ENCODE measurements around the gene TGM2. TPM values are rescaled to one million over a fixed set of nuclear protein-coding genes. Genes with fewer than 3 reads are reported as not detected.

TGM2 gene
- total RNA-seq, 4 donors from 2014 or later, result 14.2 to 52.0 (median 21.7) TPM

- TF ChIP-seq CTCF (IDR thresholded peaks at IDR 0.05) (no peak), POLR2A (IDR thresholded peaks at IDR 0.05) (no peak), POLR2AphosphoS5 (IDR thresholded peaks at IDR 0.05) (no peak), EP300 (IDR thresholded peaks at IDR 0.05; ENCODE audit: low read depth) (no peak)
- DNase-seq, result no peak
- intact Hi-C loops (cut with DNase I; ENCODE audit: low total_unique reads) (loop anchor here (5.0 kb wide), 1 partner anchor 112 kb away; no protein-coding TSS in a partner anchor), in situ Hi-C loops (cut with MboI; ENCODE audit: low pct_ligation_motif_present in 1 of 4, low pct_unique_long_range_greater_than_20kb in 1 of 4, low sequenced_read_pairs in 3 of 4) (loop anchor here in 3 of 4 donors (10.0 to 25.0 kb wide), 3 partner anchors 94 to 107 kb away; no protein-coding TSS in a partner anchor)
- no peak overlapping the region for H3K4me3 ChIP-seq
- WGBS, 2 donors (ENCODE audit: low coverage in 1 of 2), result 20 to 62% methylated on average over 1 to 8 of the region's 8 CpGs
- H3K36me3 ChIP-seq, result no peaks in the 10 kb centered on the region
- peak overlapping the region; percentile 17 to 47 (median 43) for H3K27ac ChIP-seq
- H3K27me3 ChIP-seq, result no peaks in the 10 kb centered on the region
- no peaks in the 10 kb centered on the region for H3K9me3 ChIP-seq
- peaks cover 5 to 29% (median 10%) of the 10 kb centered on the region in 4 donors for H3K4me1 ChIP-seq
Measured at GRCh38 chr20:38168791-38169589, 3.9 kb upstream of the TGM2 start.

GRCh38 chr20:38167851-38168760 is 3.0 kb upstream of the TGM2 start:
- in situ Hi-C loops (cut with MboI; ENCODE audit: low pct_ligation_motif_present in 1 of 4, low pct_unique_long_range_greater_than_20kb in 1 of 4, low sequenced_read_pairs in 3 of 4), result loop anchor here in 3 of 4 donors (10.0 to 25.0 kb wide), 3 partner anchors 93 to 106 kb away; no protein-coding TSS in a partner anchor
- DNase-seq, result peak; percentile 55
- Histone ChIP-seq H3K27me3 (no peaks in the 10 kb centered on the region), H3K4me1 (peaks cover 5 to 29% (median 10%) of the 10 kb centered on the region in 4 donors), H3K36me3 (no peaks in the 10 kb centered on the region), H3K4me3 (no peak overlapping the region), H3K27ac (peak overlapping the region; percentile 17 to 47 (median 43)), H3K9me3 (no peaks in the 10 kb centered on the region)
- intact Hi-C loops (cut with DNase I; ENCODE audit: low total_unique reads), result loop anchor here (5.0 kb wide), 1 partner anchor 111 kb away; no protein-coding TSS in a partner anchor
- TF ChIP-seq POLR2AphosphoS5 (IDR thresholded peaks at IDR 0.05) (peak in 2 of 3 donors; percentile 20 to 26), CTCF (IDR thresholded peaks at IDR 0.05) (no peak)
- 60 to 67% methylated on average over 1 to 7 of the region's 7 CpGs for WGBS, 2 donors (ENCODE audit: low coverage in 1 of 2)

DNA sequence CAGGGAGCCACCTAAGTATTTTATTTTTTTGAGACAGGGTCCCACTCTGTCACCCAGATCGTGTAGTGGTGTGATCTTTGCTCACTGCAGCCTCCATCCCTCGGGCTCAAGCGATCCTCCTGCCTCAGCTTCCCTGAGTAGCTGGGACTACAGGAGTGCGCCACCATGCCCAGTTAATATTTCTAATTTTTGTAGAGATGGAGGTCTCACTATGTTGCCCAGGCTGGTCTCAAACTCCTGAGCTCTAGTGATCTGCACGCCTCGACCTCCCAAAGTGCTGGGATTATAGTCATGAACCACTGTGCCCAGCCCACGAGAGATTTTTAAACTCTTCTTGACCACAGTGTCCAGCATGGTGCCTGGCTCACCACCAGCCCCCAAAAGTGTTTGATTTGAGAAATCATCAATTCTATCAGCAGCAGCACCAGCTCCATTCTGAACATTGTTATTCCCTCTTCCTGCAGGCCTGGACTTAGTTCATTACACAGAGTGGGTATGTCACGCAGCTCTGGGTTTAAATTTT is 2.3 kb upstream of the TGM2 start:
- in situ Hi-C loops (cut with MboI; ENCODE audit: low pct_ligation_motif_present in 1 of 4, low pct_unique_long_range_greater_than_20kb in 1 of 4, low sequenced_read_pairs in 3 of 4) (loop anchor here in 3 of 4 donors (10.0 to 25.0 kb wide), 3 partner anchors 93 to 105 kb away; no protein-coding TSS in a partner anchor), intact Hi-C loops (cut with DNase I; ENCODE audit: low total_unique reads) (loop anchor here (5.0 kb wide), 1 partner anchor 110 kb away; no protein-coding TSS in a partner anchor)
- no peak for DNase-seq

More for the DNA sequence above, 2.3 kb upstream of the TGM2 start:
- Histone ChIP-seq H3K4me1 (peaks cover 5 to 29% (median 10%) of the 10 kb centered on the region in 4 donors), H3K36me3 (no peaks in the 10 kb centered on the region), H3K27me3 (no peaks in the 10 kb centered on the region), H3K27ac (peak overlapping the region in 3 of 4 donors; percentile 17 to 42 (median 19)), H3K9me3 (no peaks in the 10 kb centered on the region), H3K4me3 (no peak overlapping the region)
- 83 to 88% methylated on average over 1 to 8 of the region's 8 CpGs for WGBS, 2 donors (ENCODE audit: low coverage in 1 of 2)
- TF ChIP-seq POLR2AphosphoS5 (IDR thresholded peaks at IDR 0.05) (no peak), EP300 (IDR thresholded peaks at IDR 0.05; ENCODE audit: low read depth) (no peak), CTCF (IDR thresholded peaks at IDR 0.05) (no peak)
